ENCODE results near the gene FAM187B.

FAM187B gene

GRCh38 chr19:35205733-35206323 lies 22.7 kb downstream of the FAM187B start (continued):
- TF ChIP-seq CSRNP3 (CRISPR knock-in tag; IDR thresholded peaks at IDR 0.05) (no peak), ZFP3 (CRISPR knock-in tag; IDR thresholded peaks at IDR 0.05) (no peak)

- ATAC-seq, result no peak
- TF ChIP-seq ZNF70 (CRISPR knock-in tag; IDR thresholded peaks at IDR 0.05) (no peak), ESRRG (CRISPR knock-in tag; IDR thresholded peaks at IDR 0.05) (no peak), ISL1 (CRISPR knock-in tag; IDR thresholded peaks at IDR 0.05) (no peak), CSRNP3 (CRISPR knock-in tag; IDR thresholded peaks at IDR 0.05) (no peak), TOX (CRISPR knock-in tag; IDR thresholded peaks at IDR 0.05; ENCODE audit: borderline replicate concordance) (no peak), GLIS3 (CRISPR knock-in tag; IDR thresholded peaks at IDR 0.05) (no peak)
These were observed 23.5 kb downstream of the FAM187B start for GRCh38 chr19:35204799-35205732.

GRCh38 chr19:35202722-35203688 lies 25.5 kb downstream of the FAM187B start:
- TF ChIP-seq ZFP30 (CRISPR knock-in tag; IDR thresholded peaks at IDR 0.05) (no peak), TSHZ2 (CRISPR knock-in tag; IDR thresholded peaks at IDR 0.05) (no peak), PATZ1 (CRISPR knock-in tag; IDR thresholded peaks at IDR 0.05; ENCODE audit: borderline replicate concordance) (no peak), ZNF565 (CRISPR knock-in tag; conservative IDR thresholded peaks at IDR 0.05; ENCODE audit: low read depth) (no peak), ISL1 (CRISPR knock-in tag; IDR thresholded peaks at IDR 0.05) (no peak), CSRNP3 (CRISPR knock-in tag; IDR thresholded peaks at IDR 0.05) (no peak), OSR1 (CRISPR knock-in tag; IDR thresholded peaks at IDR 0.05) (no peak), ZC3H10 (CRISPR knock-in tag; IDR thresholded peaks at IDR 0.05) (no peak), ZNF8 (CRISPR knock-in tag; IDR thresholded peaks at IDR 0.05) (no peak), ZFP3 (CRISPR knock-in tag; IDR thresholded peaks at IDR 0.05) (no peak), ZNF70 (CRISPR knock-in tag; IDR thresholded peaks at IDR 0.05) (no peak), RARB (CRISPR knock-in tag; IDR thresholded peaks at IDR 0.05) (no peak), CSDC2 (CRISPR knock-in tag; IDR thresholded peaks at IDR 0.05) (no peak), PPARA (CRISPR knock-in tag; IDR thresholded peaks at IDR 0.05; ENCODE audit: borderline replicate concordance) (no peak)
- ATAC-seq, result no peak

Data from SK-N-SH treated with all-trans-retinoic acid at 6 μM for 48 hours (cell line).